Measurements from ENCODE around the gene RABEP2.
"Not testable (repeated sequence)": the region's sequence is repeated elsewhere in the genome, so short reads cannot be mapped to it uniquely, and the experiment has no call there.

Gene RABEP2, protein sequence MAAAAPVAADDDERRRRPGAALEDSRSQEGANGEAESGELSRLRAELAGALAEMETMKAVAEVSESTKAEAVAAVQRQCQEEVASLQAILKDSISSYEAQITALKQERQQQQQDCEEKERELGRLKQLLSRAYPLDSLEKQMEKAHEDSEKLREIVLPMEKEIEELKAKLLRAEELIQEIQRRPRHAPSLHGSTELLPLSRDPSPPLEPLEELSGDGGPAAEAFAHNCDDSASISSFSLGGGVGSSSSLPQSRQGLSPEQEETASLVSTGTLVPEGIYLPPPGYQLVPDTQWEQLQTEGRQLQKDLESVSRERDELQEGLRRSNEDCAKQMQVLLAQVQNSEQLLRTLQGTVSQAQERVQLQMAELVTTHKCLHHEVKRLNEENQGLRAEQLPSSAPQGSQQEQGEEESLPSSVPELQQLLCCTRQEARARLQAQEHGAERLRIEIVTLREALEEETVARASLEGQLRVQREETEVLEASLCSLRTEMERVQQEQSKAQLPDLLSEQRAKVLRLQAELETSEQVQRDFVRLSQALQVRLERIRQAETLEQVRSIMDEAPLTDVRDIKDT

DNA sequence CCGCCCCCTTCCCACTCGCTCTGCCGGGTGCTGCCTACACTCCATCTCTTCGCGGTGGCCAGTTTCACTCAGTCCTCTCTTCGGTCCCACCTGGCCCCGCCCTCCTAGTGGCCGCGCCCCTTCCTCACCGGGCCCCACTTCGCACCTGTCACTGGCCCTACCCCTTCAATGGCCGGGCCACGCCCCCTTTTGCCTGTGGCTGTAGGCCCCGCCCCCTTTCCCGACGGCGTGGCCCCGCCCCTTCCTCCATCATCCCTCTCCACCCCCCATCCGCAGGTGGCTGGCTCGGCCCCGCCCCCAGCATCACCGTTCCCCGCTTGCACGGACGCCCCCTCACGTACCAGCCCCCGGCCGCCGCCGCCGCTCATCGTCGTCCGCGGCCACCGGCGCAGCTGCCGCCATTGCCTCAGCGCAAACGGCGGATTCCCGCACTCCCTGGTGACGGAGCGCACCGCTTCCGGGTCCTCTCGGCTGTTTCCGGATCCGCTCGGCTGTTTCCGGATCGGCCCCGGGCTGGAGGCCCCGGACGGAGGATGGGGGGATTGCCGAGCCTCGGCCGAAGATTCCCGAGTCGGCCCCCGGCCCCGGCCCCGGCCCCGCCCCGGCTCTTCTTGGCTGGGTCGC lies at the start of gene RABEP2:
RABEP2 (minus strand) TSS at position 477 of the 624 bp plus-strand sequence; CDS start at position 402, 75 bp downstream.
- Histone ChIP-seq H3K36me3 (ENCODE audit: control insufficient read depth, low read length) (peaks cover 42% of the 10 kb centered on the region), H3K27me3 (ENCODE audit: control insufficient read depth, low read length) (no peaks in the 10 kb centered on the region), H3K4me2 (ENCODE audit: low read length) (peak within 1 kb of the TSS; percentile 98), H3K27ac (ENCODE audit: low read depth, low read length) (peak within 1 kb of the TSS; percentile 99), H3K9me3 (ENCODE audit: control insufficient read depth, insufficient read depth, low read length) (no peaks in the 10 kb centered on the region), H3K4me3 (ENCODE audit: low read length) (peak within 1 kb of the TSS; percentile 94), H3K4me1 (ENCODE audit: control insufficient read depth, low read length) (peaks cover 52% of the 10 kb centered on the region), H4K20me1 (ENCODE audit: control insufficient read depth, insufficient read depth, low read depth, low read length) (no peaks in the 10 kb centered on the region), H3F3A (ENCODE audit: control insufficient read depth, insufficient read depth) (peaks cover 33% of the 10 kb centered on the region), H3K9me2 (replicated peaks; ENCODE audit: control insufficient read depth, low read length) (no peaks in the 10 kb centered on the region), H3K79me2 (ENCODE audit: control insufficient read depth, low read length) (peaks cover 28% of the 10 kb centered on the region)
- no peak for TF ChIP-seq EZH2phosphoT487 (IDR thresholded peaks at IDR 0.05; ENCODE audit: borderline replicate concordance, low read length)
- TF ChIP-seq, protein P1, sequence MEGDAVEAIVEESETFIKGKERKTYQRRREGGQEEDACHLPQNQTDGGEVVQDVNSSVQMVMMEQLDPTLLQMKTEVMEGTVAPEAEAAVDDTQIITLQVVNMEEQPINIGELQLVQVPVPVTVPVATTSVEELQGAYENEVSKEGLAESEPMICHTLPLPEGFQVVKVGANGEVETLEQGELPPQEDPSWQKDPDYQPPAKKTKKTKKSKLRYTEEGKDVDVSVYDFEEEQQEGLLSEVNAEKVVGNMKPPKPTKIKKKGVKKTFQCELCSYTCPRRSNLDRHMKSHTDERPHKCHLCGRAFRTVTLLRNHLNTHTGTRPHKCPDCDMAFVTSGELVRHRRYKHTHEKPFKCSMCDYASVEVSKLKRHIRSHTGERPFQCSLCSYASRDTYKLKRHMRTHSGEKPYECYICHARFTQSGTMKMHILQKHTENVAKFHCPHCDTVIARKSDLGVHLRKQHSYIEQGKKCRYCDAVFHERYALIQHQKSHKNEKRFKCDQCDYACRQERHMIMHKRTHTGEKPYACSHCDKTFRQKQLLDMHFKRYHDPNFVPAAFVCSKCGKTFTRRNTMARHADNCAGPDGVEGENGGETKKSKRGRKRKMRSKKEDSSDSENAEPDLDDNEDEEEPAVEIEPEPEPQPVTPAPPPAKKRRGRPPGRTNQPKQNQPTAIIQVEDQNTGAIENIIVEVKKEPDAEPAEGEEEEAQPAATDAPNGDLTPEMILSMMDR (IDR thresholded peaks at IDR 0.05; ENCODE audit: low read depth, low read length, poor library complexity, severe bottlenecking) = no peak

DNA sequence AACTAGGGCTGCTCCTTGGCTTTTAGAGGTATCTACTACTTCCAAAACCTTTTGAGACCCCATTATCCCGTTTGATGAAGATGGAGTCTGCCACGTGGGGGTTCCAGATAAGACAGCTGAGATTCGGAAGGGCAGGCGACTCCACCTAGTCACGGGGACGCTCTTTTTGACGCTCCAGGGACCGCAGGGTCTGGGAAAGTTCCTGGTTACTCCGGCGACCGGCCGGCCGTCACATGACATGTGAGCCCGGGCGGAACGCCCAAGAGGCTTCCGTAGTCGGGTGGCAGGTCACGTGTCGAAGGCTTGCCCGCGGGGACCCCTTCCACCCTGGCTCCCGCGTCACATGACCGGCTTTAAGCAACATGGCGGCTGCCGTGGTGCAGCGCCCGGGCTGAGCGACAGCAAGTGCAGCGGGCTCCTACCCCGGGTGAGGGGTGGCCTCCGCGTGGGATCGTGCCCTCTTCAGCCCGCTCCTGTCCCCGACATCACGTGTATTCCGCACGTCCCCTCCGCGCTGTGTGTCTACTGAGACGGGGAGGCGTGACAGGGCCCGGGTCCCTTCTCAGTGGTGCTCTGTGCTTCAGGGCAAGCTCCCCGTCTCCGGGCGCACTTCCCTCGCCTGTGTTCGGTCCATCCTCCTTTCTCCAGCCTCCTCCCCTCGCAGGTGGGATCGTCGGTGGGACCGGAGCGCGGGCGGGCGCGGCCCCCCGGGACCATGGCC lies 49.6 kb upstream of the RABEP2 start, which contains the start of gene SPNS1:
SPNS1 (plus strand) TSS at position 342 of the 721 bp plus-strand sequence; CDS start at position 716, 374 bp downstream.
- Histone ChIP-seq H3K4me1 (ENCODE audit: control insufficient read depth, low read length) (peaks cover 13% of the 10 kb centered on the region), H3K27ac (ENCODE audit: low read depth, low read length) (peak within 1 kb of the TSS; percentile 29), H3K27me3 (ENCODE audit: control insufficient read depth, low read length) (no peaks in the 10 kb centered on the region), H3K36me3 (ENCODE audit: control insufficient read depth, low read length) (no peaks in the 10 kb centered on the region; the same call in 1 of the 2 replicates), H3K79me2 (ENCODE audit: control insufficient read depth, low read length) (peaks cover 14% of the 10 kb centered on the region), H4K20me1 (ENCODE audit: control insufficient read depth, insufficient read depth, low read depth, low read length) (no peaks in the 10 kb centered on the region), H3K9me2 (replicated peaks; ENCODE audit: control insufficient read depth, low read length) (no peaks in the 10 kb centered on the region), H3K4me3 (ENCODE audit: low read length) (peak within 1 kb of the TSS; percentile 99), H3F3A (ENCODE audit: control insufficient read depth, insufficient read depth) (0 out of 2 replicates have a peak, but pooled peaks cover 7% of the 10 kb centered on the region), H3K9me3 (ENCODE audit: control insufficient read depth, insufficient read depth, low read length) (no peaks in the 10 kb centered on the region), H3K4me2 (ENCODE audit: low read length) (peak within 1 kb of the TSS; percentile 88)
- no peak for TF ChIP-seq EZH2phosphoT487 (IDR thresholded peaks at IDR 0.05; ENCODE audit: borderline replicate concordance, low read length)
- TF ChIP-seq, protein P1 (IDR thresholded peaks at IDR 0.05; ENCODE audit: low read depth, low read length, poor library complexity, severe bottlenecking) = no peak

DNA sequence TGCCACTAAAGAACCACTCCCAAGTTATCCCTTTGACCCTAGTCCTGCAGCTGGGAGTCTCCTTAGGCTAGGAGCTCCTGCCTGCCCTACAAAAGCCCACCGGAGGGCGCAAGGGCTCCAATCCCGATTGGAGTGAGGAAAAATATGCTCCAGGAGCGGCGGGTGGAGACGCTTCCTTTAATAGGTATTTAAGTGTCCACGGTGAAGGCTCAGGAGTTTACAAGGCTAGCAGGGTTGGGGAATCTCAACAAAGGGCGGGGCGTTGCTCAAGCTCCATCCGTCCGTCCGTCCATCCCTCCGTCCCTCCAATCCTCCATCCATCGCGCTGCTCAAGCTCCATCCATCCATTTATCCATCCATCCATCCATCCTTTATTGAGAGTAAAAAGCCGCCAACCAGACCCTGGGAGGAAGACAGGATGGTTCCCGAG lies 49.0 kb upstream of the RABEP2 start:
- Histone ChIP-seq H3K79me2 (ENCODE audit: control insufficient read depth, low read length) (peaks cover 14% of the 10 kb centered on the region), H3F3A (ENCODE audit: control insufficient read depth, insufficient read depth) (0 out of 2 replicates have a peak, but pooled peaks cover 7% of the 10 kb centered on the region), H3K36me3 (ENCODE audit: control insufficient read depth, low read length) (no peaks in the 10 kb centered on the region; the same call in 1 of the 2 replicates), H3K9me2 (replicated peaks; ENCODE audit: control insufficient read depth, low read length) (no peaks in the 10 kb centered on the region), H3K27me3 (ENCODE audit: control insufficient read depth, low read length) (no peaks in the 10 kb centered on the region), H3K9me3 (ENCODE audit: control insufficient read depth, insufficient read depth, low read length) (no peaks in the 10 kb centered on the region), H3K27ac (ENCODE audit: low read depth, low read length) (peak overlapping the region; percentile 29), H3K4me1 (ENCODE audit: control insufficient read depth, low read length) (peaks cover 13% of the 10 kb centered on the region), H3K4me3 (ENCODE audit: low read length) (peak overlapping the region; percentile 99), H3K4me2 (ENCODE audit: low read length) (peak overlapping the region; percentile 88), H4K20me1 (ENCODE audit: control insufficient read depth, insufficient read depth, low read depth, low read length) (no peaks in the 10 kb centered on the region)
- TF ChIP-seq, protein P1 (IDR thresholded peaks at IDR 0.05; ENCODE audit: low read depth, low read length, poor library complexity, severe bottlenecking) = peak; percentile 76
- TF ChIP-seq EZH2phosphoT487 (IDR thresholded peaks at IDR 0.05; ENCODE audit: borderline replicate concordance, low read length) = no peak

DNA sequence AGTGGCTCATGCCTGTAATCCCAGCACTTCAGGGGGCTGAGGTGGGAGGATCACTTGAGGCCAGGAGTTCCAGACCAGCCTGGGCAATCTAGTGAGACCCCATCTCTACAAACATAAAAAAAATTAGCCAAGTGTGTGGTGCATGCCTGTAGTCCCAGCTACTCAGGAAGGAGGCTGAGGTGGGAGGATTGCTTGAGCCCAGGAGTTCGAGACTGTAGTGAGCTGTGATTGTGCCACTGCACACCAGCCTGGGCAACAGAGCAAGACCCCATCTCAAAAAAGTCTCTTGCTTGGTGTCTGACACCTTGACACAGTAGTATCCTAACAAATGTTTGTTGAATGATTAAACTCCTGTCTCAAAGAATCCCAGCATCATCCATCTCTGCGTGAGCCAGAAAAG lies 44.7 kb upstream of the RABEP2 start:
- H4K20me1 ChIP-seq (ENCODE audit: control insufficient read depth, insufficient read depth, low read depth, low read length); H3K4me2 ChIP-seq (ENCODE audit: low read length); H3K36me3 ChIP-seq (ENCODE audit: control insufficient read depth, low read length); H3F3A ChIP-seq (ENCODE audit: control insufficient read depth, insufficient read depth); H3K9me3 ChIP-seq (ENCODE audit: control insufficient read depth, insufficient read depth, low read length); H3K4me1 ChIP-seq (ENCODE audit: control insufficient read depth, low read length); H3K4me3 ChIP-seq (ENCODE audit: low read length); H3K27me3 ChIP-seq (ENCODE audit: control insufficient read depth, low read length); H3K27ac ChIP-seq (ENCODE audit: low read depth, low read length); H3K79me2 ChIP-seq (ENCODE audit: control insufficient read depth, low read length); H3K9me2 ChIP-seq (replicated peaks; ENCODE audit: control insufficient read depth, low read length): not testable (repeated sequence)
